Stimulated activated CD8-positive, alpha-beta memory T cell treated with anti-CD3 and anti-CD28 coated beads, Interleukin-2, amount 100 ng/mL, for 48 hours (primary cell): ENCODE results near the gene MACROD2.

ENCODE experiments used
- DNase-seq, 2 donors: peaks; one replicate each; pipeline ENCODE4 v3.0.0-alpha.2; 2020; ENCODE audit warnings: low read depth in 2 of 2

Gene MACROD2

DNA sequence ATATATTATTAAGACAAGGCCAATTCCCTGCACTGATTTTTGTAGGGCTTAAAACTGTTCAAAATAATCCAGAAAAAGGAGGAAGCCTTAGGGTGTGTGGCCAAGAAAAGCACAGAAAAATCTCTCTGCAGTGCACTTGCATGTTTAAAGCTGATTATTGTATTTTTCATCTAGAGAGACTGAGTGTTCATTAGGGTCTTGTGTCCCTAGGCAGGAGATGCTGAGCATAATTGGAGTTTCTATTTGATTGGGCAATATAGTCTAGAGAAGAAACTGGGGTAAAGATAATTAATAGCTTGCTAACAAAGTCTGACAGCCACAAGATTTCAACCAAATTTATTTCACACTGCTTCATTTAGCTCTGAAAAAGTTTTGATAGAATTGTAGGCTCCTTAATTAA, 339.7 kb downstream of the MACROD2 start:
- DNase-seq, result no peak

DNA sequence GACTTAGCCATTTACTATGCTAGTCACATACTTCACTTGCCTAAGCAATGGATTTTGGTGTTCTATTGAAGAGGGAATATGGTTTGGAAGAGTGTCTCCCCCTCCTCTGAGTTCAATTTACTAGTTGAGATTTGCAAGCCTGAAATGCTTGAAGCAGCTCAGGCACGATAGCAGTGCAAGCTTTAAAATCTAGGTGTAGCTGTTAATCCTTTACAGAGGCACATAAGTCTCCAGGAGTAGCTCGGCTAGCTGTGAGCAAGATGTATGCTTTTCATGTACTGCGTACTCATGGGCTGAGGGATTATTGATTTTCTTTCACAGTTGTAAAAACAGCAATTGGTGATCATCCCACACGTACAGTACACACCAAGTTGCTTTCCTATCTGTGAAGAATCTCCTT, 341.4 kb downstream of the MACROD2 start:
- no peak for DNase-seq

DNA sequence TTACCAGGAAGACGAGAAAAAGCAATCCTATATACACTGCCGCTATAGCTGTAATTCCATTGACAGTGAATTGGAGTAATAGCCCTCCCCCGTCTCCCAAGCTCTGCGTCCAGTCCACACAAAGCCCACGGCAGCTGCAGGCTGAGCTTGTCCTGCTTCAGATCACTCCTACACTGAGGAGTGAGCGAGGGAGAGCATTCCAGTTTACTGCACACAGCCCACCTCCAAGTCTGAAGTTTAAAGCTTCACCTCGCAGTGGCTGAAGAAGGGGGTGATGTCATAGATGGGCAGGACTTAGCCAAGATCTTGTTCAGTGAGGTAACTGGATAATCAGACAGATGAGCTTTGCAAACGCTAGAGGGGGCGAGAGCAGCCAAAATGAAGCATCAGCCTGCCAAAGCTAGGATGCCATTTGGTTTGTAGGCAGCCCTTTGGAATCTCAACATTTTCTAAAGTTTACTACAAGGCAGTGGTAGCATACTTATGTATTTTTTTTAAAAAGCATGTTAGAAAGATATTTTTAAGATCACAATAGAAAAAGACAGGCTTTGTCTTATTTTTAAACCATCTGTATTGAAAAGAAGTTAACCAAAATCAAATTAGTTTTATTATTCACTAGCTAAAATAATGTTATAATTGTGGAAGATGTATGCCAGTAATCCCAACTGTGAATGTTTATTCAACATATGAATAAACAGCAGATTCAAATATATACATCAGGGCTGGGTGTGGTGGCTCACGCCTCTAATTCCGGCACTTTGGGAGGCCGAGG, 342.3 kb downstream of the MACROD2 start, which contains the start of gene FLRT3:
Gene FLRT3 (minus strand): TSS at position 213 of the 772 bp plus-strand sequence. CDS start 10,106 bp downstream, outside the sequence.
- DNase-seq, result no peak

DNA sequence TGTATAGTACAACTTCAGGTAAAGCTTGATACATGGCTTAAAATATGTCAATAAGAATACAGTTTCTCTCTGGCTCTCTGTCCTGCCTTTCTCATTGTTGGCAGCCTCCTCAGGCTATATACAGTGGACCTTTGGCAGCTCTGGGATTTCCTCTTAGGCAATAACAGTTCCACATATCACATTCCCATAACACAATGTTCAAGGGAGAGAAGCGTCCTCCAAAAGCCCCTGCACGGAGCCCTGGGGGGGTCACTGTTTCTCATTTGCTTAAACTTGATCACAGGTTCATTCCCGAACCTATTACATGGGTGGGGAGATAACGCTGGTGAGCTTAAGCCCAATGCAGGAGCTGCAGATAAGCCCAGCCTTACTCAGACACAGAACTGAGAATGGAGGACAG, 346.5 kb downstream of the MACROD2 start:
- no peak for DNase-seq

DNA sequence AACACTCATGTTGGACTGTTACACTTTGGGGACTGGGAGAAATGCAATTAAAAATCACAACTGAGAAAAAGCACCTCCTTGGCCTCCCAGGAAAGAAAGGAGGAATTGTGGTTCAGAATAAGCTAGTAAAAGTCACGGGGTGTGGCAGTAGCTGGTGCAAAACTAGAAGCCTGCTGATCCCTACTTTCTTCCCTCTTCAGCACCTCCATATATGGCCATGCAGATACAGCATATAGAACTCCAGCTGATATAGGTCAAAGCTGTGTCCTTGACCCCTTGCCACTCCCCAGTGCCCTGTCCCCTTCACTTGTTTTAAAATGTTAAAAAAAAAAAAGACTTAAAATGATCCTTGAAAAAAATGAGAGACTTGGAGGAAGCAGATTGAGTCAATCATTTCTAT, 347.6 kb downstream of the MACROD2 start:
- no peak for DNase-seq

DNA sequence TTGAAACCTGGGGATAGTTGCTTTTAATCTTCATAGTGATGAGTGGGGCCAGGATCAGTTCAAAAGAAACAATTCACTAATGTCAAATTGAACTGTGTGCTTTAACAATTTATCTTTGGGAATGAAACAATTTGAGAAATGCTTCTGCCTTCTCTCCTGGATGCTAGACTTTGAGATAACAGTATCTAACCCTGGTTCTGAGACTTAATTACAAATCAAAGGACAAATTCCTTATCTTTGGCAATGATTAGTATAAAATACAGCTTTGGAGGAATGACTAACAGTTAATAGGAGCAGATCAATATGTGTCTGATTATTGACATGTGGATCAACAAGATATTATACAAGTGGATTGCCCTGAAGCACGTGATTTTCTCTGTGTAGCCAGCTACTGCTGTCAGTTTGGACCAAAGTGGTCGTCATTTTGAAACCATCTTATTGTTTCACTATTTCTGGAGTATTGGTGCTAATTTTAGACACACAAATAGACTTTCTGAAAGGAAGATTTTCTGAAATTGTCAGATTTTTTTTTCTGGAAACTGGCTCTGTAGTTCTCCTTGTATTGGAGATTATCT, 348.3 kb downstream of the MACROD2 start:
- no peak for DNase-seq

DNA sequence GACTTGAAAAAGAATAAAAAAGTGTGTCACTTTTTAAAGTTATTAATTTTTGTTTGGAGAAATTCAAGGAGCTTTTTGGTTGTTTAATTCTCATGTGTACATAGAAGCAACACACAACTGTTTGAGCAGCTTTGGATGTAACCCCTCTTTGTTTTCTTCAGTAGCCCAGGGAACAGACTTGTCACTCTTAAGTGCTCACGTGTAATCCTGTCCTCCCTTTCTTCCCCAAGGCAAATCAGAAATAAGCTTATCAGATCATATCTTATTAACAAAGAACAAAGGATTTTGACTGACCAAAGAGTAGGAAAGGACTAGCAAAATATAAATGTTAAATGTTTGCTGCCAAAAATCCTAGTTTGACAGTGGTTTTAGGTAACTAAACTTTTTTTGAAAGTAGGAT, 349.4 kb downstream of the MACROD2 start:
- no peak for DNase-seq

DNA sequence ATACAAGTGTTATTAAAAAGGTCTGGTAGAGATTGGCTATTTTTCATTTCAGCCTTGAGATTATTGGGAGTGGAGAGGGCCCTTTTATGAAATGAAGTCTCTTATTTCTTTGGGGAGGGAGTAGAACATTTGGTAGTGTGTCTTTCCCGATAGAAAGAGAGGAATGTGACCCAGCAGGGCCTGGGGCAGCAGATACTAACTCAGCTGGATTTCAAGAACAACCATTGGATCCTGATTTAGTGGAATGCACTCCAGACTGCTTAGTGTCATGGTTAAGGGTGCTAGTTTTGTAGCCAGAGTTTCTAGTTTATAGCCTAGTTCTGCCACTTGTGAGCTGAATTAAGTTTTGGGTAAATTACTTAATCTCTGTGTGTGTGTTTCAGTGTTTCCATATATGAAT, 360.5 kb downstream of the MACROD2 start:
- no peak for DNase-seq

DNA sequence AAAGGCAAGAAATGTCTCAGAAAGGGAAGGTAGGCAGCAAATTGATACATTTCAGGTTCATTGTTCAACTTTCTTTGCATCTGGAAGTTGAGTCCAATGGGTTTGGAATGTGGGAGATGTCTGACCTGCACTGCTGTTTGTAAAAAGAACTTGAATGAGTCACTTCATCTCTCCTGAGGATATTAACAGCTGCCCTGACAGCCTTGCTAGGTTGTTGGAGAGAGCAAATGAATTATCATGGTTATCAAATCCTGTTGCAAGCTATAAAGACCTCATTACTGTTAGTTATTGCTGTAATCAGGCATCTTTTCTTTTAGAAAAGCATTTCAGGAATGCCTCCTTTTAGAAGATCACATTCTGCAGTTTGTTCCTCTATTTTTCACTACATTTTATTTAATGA, 365.1 kb downstream of the MACROD2 start:
- DNase-seq, result no peak

DNA sequence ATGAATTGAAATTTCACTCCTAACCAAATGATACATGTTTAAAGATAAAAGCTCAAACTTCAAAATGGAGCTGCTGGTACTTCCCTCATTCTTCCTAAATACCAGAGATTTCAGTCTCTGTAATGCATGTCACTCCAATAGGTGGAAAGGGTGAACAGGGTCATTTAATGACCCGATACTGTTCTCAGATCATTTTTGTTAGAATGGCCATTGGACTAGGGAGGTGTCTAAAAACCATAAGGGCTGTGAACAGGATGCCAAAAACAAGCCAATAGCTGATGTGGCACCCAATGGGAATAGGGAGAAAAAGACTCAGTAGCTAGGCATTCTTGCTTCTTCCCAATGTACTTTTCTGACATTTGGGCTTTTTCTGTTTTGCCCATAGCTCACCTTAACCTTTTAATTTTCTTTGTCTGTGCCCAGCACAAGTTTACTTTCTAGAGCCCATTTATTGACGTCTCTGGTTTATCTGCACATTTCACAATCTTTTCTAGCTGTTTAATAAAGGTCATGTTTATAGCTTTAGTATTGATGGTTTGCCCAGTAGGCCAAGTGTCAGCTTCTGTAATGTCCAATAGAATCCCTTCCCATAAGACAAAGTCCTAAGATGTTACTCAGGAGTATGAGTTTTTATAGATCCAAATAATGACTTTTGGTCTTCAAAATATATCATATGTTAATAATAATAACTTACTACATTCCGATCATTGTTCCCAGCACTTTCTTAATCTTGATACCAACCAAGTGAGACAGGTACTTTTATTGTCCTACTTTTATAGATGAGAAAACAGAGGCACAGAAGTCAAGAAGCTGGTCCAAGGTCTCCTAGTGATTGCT, 366.4 kb downstream of the MACROD2 start:
- no peak for DNase-seq

DNA sequence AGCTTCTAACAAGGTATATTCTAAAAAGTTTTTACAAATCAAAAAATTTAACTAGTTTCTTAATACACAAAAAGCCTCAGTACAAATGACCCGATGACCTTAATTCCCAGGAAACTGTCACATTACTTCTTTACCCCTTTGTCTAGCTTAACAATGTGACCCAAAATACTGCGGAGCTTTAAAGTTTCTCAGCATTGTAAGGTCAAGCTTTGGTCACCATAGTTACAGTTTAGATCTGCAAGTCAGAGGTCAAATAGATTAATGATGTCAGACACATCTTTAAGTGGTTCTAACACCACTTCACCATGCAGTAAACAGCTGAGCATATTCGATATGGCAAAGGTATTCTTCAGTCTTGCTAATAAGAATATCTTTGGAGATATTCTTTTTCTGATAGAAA, 378.9 kb downstream of the MACROD2 start:
- DNase-seq, result no peak

DNA sequence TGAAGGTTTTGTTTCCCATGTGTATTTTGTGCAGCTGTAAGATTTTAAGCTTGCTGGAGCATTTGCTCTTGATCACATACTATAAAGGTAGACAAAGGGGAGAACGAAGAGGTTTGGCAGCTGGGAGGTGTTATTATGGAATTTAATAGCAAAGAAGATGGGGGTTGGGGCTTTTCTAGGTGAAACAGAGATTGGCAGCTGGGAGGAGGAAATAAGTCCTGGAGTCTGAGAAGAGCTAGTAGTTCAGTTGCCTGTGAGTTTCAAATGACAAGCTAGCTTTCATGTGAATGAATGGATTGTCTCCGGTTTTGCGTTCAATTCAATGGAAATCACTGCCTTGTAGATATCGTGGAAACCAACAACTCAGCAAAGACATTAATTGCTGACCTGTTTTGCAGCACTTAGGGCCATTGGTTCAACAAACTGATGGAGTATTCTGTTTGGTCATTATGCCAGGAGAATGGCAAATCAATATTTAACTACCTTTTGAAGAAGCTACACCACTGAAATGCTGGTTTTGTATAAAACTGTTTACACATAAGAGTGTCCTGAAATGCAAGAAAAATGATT, 380.2 kb downstream of the MACROD2 start:
- DNase-seq, result no peak

DNA sequence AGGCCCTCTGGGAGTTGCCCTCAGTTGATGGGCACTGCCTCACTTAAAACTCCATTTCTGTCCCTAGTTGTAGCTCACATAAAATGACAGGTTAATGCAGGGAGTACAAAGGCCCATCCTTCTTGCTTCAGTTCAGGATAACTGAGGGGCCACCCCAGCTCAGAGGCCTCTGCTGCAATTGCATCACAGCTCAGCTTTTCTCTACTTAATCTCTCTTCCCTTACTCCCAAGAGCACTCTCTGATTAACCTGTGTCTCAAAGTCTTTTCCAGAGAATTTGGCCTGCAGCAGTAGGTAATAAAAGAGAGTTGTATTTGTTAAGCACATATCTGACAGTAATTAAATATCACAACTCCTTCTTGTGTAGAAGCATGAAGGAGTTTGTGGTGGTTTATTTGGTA, 383.0 kb downstream of the MACROD2 start:
- DNase-seq, result no peak

DNA sequence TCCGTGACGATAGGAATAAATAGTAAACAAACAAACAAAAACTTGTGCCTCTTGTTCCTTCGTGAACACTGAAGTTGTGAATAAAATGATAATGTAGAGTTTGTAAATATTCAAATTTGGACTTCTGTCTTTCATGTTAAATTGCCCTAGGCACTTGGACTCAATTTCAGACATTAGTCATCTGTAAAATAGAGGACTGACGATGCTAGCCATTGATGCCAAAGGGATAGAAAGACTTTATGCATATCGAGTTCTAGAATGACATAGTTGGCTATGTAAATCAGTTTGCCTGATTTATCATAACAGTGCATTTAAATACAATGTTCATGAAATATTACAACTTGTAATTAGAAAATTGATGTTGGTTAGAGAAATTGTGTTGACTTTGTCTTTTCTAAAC, 388.0 kb downstream of the MACROD2 start:
- DNase-seq, result no peak

DNA sequence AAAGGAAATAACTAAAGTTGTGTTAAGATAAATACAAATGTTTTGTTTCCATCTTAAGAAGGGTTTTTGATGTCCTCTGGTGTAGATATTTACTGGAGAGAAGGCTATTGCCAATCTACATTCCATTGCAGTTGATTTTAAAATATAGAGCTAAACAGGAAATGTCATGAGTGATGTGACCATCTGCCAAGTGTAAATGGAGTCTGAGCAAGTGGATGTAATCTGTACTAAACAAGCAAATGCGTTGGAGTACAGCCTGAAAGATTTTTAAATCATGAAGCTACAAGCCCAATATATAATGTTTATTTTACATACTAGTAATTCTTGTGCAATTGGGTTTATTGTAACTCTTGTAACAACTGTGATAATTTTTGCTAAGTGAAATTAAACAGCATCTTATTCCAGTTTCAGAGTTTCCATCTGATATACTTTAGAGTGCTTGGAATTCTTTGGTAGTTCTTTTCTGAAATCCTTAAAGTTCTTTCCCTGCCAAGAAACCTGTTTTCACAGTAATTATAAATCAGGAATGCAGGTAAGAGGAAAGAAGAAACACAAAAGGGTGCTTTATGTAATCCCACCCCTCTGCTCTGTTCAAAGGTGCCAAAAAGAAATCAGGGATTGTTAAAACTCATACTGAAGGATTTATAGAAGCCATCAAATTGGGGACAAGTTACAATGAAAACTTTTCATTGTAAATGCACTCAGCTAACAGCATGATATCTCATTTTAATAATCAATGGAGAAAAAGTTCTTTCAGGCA, 389.3 kb downstream of the MACROD2 start:
- DNase-seq, result no peak

DNA sequence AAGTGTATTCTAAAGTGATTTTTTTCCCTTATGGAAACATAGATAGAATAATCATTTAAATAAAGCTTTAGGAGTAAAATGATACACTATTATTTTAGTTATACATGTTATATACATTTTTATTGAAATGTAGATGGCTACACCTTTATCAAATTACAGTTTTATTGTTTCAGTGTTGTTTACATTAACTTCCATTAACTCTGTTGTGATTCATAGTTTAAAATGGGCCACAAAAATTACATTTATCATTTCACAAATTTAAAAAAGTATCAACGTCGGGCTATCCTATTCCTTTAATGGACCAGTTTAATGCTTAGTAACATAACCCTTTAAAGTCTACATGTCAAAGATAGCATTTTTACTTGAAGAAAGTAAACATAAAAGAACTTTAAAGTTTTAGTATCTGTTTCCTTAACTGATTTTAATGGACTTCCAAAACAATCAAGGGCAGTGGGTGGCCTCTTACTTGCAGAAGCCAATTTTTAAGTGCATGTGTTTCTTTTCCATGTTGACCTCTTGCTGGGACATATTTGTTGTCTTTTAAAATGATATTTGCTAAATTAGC, 389.9 kb downstream of the MACROD2 start:
- DNase-seq, result no peak

DNA sequence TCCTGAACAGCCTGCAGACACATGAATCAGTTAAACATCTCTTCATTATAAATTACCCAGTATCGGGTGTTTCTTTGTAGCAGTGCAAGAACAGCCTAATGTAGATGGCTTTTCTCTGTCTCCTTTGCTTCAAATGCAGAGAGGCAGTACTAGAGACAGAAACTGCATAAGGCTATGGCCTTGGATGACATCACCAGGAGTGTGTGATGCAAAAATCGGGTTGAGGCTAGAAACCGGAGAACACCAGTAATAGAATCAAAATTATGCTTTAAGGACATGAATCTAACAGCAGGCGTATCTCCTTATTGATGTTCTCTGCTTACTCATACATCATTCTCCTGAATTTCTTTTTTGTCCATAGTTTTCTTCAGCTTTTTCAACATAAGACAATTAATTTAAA, 391.4 kb downstream of the MACROD2 start:
- DNase-seq, result no peak

DNA sequence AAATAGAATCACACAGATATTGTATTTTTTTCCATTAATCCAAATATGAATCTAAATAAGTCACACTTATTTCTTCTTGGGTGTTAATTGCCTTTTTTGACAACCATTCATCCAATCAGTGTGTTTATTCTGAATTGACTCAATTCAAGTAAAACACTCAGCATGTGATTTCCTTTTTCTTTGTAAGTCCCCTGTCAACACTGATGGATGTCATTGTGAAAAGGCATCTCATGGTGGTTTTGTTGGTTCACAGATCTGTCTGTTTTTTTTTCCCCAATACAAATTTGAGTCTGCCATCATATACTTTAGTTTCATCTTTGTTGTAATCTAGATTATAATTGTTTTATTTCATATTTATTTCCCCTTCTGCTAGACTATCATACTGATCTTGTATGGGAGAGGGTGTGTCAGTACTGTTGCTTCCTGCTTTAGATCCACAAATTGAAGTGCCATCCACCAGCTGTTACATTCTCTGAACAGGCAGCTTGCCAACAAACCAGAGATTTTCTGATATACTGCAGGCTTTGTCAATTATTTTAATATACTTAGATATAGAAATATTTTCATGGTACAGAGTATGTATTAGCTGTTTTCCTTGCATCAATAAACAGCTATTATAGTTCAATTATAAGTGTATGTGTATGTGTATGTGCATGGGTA, 406.3 kb downstream of the MACROD2 start:
- DNase-seq, result no peak

DNA sequence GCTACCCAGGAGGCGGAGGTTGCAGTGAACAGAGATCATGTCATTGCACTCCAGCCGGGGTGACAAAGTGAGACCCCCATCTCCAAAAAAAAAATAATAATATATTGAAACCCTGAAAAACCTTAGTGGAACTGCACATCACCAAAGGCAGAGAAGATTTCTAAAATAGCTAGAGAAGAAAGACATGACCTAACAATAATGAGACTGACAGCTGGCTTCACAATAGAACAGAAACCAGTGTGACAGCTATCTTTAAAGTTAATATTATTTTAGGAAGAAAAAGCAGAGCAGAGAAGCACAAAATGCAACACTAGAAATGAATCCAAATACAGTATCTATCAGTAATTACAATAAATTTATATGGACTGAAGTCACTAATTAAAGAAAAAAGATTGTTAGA, 409.2 kb downstream of the MACROD2 start:
- no peak for DNase-seq

DNA sequence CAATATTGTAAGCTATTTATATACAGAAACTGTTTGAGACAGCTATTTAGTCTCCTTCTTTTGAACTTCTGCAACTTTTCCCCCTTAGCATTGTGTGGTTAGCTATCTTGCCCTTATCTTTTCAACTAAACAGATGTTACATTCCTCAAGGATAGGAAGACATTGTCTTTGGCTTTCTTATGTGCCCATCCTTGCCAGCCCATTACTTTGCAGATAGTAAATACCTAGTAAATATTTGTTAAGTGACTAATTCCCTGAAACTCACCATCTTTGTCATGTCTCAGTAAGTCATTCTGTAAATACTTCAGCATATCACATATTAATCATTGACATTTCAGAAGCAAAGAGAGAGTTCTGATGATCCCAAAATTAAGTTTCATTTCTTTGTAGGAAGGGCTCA, 411.2 kb downstream of the MACROD2 start:
- no peak for DNase-seq

DNA sequence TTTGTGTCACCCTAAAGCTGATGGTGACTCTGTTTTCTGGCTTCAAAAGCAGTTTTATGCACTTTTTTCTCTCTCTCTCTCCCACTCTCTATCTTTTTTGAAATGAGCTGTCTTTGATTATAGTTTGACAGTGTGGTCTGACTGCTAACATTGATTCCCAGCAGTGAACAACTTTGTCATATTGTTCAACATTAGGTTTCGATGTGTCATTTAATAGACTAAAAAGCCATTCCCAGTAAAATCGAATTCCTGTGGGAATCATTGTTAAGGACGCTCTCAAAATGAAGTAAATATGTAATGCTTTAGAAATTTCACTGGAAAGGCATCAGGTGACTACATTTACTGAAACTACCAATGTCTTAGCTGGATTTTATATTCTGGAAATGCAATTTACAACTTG, 412.0 kb downstream of the MACROD2 start:
- DNase-seq, result no peak
